GM18907 (cell line): ENCODE measurements around the gene PCDHGB6.
"Not testable (repeated sequence)": the region's sequence is repeated elsewhere in the genome, so short reads cannot be mapped to it uniquely, and the experiment has no call there.

ENCODE experiments used
- ATAC-seq: cut with Tn5 transposase; IDR thresholded peaks from one replicate; pipeline ENCODE4 v1.9.1; 2021; ENCODE audit warnings: mild to moderate bottlenecking, moderate library complexity; ENCODE audit not compliant: unreplicated experiment

PCDHGB6 gene

GRCh38 chr5:141388661-141389060 lies 19.2 kb upstream of the PCDHGB6 start:
- ATAC-seq, result no peak

GRCh38 chr5:141389153-141390042 lies 18.4 kb upstream of the PCDHGB6 start:
- ATAC-seq, result no peak

- ATAC-seq, result no peak
These were observed 15.2 kb upstream of the PCDHGB6 start, which contains the start of gene PCDHGA8 for GRCh38 chr5:141392429-141393198. TSS of gene PCDHGA8 (plus strand) at chr5:141392633. CDS start at chr5:141392814, 181 bp downstream.

DNA sequence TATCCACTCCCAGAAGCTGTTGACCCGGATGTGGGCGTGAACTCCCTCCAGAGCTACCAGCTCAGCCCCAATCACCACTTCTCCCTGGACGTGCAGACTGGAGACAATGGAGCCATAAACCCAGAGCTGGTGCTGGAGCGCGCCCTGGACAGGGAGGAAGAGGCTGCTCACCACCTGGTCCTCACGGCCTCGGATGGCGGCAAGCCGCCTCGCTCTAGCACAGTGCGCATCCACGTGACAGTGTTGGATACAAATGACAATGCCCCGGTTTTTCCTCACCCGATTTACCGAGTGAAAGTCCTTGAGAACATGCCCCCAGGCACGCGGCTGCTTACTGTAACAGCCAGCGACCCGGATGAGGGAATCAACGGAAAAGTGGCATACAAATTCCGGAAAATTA lies 14.6 kb upstream of the PCDHGB6 start:
- no peak for ATAC-seq

GRCh38 chr5:141394401-141395187 lies 13.2 kb upstream of the PCDHGB6 start:
- not testable (repeated sequence) for ATAC-seq

GRCh38 chr5:141397756-141398551 lies 9.9 kb upstream of the PCDHGB6 start, which contains the start of gene PCDHGB5:
TSS of gene PCDHGB5 (plus strand) at chr5:141397947. CDS start at chr5:141398128, 181 bp downstream.
- peak; percentile 58 for ATAC-seq

GRCh38 chr5:141398608-141399007 lies 9.2 kb upstream of the PCDHGB6 start:
- no peak for ATAC-seq

DNA sequence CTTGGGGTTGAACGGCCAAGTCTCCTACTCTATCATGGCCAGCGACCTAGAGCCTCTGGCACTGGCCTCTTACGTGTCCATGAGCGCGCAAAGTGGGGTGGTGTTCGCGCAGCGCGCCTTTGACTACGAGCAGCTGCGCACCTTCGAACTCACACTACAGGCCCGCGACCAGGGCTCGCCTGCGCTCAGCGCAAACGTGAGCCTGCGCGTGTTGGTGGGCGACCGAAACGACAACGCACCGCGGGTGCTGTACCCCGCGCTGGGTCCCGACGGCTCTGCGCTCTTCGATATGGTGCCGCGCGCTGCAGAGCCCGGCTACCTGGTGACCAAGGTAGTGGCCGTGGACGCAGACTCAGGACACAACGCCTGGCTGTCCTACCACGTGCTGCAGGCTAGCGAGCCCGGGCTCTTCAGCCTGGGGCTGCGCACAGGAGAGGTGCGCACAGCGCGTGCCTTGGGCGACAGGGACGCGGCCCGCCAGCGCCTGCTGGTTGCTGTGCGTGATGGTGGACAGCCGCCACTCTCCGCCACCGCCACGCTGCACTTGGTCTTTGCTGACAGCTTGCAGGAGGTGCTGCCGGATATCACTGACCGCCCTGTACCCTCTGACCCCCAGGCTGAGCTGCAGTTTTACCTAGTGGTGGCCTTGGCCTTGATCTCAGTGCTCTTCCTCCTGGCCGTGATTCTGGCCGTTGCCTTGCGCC lies 8.1 kb upstream of the PCDHGB6 start:
- no peak for ATAC-seq

DNA sequence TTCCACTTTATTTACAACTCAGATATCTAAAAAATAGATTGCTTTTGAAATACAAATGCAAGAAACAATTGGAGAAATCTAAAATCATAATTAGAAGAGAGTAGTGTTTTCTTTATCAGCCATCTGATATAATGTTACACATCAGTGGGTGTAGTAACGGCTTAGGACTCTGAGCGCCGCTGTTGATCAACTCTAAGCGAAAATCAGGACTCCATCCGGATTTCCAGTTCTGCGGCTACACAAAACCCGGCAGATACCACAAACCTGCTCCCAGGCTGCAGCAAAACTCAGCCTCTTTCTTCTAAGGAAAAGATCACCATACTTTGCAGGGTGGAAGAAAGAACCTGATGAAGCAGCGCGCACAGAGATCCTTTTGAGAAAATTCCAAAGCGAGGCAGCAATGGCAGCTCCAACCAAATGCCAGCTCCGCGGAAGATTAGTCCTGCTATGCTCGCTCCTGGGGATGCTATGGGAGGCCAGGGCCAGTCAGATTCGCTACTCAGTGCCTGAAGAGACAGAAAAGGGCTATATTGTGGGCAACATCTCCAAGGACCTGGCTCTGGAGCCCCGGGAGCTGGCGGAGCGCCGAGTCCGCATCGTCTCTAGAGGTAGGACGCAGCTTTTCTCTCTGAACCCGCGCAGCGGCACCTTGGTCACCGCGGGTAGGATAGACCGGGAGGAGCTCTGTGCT lies 5.1 kb upstream of the PCDHGB6 start, which contains the start of gene PCDHGA9:
Gene PCDHGA9 (plus strand): TSS at position 226 of the 691 bp plus-strand sequence. CDS start 175 bp downstream, at position 401.
- no peak for ATAC-seq

DNA sequence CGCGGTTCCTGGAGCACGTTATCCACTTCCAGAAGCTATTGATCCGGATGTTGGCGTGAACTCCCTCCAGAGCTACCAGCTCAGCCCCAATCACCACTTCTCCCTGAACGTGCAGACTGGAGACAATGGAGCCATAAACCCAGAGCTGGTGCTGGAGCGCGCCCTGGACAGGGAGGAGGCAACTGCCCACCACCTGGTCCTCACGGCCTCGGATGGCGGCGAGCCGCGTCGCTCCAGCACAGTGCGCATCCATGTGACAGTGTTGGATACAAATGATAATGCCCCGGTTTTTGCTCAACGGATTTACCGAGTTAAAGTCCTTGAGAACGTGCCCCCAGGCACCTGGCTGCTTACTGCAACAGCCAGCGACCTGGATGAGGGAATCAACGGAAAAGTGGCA lies 4.4 kb upstream of the PCDHGB6 start:
- ATAC-seq, result no peak

DNA sequence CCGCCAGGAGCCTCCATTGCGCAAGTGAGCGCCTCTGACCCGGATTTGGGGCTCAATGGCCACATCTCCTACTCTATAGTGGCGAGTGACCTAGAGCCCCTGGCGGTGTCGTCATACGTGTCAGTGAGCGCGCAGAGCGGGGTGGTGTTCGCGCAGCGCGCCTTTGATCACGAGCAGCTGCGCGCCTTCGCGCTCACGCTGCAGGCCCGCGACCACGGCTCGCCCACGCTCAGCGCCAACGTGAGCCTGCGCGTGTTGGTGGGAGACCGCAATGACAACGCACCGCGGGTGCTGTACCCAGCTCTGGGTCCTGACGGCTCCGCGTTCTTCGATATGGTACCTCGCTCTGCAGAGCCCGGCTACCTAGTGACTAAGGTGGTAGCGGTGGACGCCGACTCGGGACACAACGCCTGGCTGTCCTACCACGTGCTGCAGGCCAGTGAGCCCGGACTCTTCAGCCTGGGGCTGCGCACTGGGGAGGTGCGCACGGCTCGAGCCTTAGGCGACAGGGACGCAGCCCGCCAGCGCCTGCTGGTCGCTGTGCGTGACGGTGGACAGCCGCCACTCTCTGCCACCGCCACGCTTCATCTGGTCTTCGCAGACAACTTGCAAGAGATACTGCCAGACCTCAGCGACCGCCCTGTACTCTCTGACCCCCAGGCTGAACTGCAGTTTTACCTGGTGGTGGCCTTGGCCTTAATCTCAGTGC lies 1.9 kb downstream of the PCDHGB6 start:
- ATAC-seq, result no peak

DNA sequence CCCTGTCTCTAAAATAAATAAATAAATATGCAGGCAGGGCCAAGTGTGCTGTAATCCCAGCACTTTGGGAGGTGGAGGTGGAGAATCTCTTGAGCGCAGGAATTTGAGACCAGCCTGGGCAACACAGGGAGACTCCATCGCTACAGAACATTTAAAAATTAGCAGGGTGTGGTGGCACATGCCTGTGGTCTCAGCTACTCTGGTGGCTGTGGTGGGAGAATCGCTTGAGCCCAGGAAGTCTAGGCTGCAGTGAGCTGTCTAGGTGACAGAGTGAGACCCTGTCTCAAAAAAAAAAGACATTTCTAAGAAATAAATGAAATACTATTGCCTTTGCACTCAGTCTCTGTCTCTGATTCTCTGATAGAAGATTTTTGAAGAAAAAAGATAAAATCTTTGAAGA lies 3.8 kb downstream of the PCDHGB6 start:
- ATAC-seq, result no peak

- ATAC-seq, result peak; percentile 83
These were observed 5.2 kb downstream of the PCDHGB6 start, which contains the start of gene PCDHGA10 for GRCh38 chr5:141412854-141413539. TSS of gene PCDHGA10 (plus strand) at chr5:141412987. CDS start at chr5:141413176, 189 bp downstream.

GRCh38 chr5:141413540-141414069 lies 5.8 kb downstream of the PCDHGB6 start:
- ATAC-seq, result no peak

DNA sequence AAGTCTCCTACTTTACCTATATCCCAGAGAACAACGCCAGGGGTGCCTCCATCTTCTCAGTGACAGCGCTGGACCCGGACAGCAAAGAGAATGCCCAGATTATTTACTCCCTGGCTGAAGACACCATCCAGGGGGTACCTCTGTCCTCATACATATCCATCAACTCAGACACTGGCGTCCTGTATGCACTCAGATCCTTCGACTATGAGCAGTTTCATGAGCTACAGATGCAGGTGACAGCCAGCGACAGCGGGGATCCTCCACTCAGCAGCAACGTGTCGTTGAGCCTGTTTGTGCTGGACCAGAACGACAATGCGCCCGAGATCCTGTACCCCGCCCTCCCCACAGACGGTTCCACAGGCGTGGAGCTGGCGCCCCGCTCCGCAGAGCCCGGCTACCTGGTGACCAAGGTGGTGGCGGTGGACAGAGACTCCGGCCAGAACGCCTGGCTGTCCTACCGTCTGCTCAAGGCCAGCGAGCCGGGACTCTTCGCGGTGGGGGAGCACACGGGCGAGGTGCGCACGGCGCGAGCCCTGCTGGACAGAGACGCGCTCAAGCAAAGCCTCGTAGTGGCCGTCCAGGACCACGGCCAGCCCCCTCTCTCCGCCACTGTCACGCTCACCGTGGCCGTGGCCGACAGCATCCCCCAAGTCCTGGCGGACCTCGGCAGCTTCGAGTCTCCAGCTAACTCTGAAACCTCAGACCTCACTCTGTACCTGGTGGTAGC lies 6.9 kb downstream of the PCDHGB6 start:
- ATAC-seq, result not testable (repeated sequence)

- not testable (repeated sequence) for ATAC-seq
These were observed 7.4 kb downstream of the PCDHGB6 start for GRCh38 chr5:141415275-141415618.
